Muscle of arm (tissue), 12 donors: ENCODE results near the gene CEACAM1. TPM values are rescaled to one million over a fixed set of nuclear protein-coding genes. Genes with fewer than 3 reads are reported as not detected.
"Not testable (repeated sequence)": the region's sequence is repeated elsewhere in the genome, so short reads cannot be mapped to it uniquely, and the experiment has no call there.

Source experiments
- DNase-seq: peaks from one replicate; pipeline ENCODE4 v3.0.0-alpha.2; 2013
- polyA plus RNA-seq, 12 donors: library from polyadenylated mRNA; unstranded; fragments of 120-200 nt; gene quantifications; one replicate each; pipeline ENCODE4 v1.2.1, GENCODE V29; 2013; ENCODE audit not compliant: insufficient read length in 12 of 12

CEACAM1 gene
- polyA plus RNA-seq, 12 donors, result 1.1 to 20.0 (median 2.0) TPM; not detected in 1

DNA sequence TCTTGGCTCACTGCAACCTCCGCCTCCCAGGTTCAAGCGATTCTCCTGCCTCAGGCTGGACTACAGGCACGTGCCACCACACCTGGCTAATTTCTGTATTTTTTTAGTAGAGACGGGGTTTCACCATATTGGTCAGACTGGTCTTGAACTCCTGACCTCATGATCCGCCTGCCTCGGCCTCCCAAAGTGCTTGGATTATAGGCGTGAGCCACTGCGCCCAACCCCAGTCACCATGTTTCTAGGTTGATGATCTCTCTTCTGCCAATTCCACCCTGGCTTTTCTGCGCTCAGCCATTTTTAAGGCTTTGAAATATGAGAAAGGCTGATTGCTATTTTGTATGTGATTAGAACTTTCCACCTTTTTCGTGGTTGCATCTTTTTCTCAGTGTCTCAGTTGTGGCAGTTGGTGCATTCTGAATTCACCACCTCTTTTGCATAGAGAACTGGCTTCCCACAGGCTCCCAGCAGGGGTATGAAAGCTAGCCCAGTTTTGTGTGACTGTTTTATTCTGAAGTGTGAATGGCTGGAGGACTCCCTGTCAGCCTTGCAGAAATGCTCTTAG lies 15.5 kb downstream of the CEACAM1 start:
- DNase-seq, result no peak

DNA sequence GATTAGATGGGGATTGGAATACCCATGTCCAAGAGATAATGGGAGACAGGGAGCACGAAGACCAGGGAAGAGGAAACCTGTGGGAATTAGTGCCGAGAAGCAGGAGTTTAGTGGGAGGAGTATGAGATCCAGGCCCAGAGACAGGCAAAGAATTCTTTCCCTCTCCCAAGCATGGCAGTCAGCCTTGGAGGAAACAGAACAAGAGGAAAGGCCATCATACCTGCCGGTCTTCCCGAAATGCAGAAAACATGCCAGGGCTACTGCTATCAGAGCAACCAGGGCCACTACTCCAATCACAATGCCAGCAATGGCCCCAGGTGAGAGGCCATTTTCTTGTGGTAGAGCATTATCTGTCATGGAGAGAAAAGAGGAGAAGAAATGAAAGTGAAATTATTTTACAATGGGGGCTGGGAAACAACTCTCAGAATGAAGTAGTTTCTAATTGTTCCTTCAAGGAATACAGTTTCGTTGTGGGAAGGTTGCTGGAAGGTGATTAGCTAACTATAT lies 16.1 kb downstream of the CEACAM1 start:
- DNase-seq, result no peak

DNA sequence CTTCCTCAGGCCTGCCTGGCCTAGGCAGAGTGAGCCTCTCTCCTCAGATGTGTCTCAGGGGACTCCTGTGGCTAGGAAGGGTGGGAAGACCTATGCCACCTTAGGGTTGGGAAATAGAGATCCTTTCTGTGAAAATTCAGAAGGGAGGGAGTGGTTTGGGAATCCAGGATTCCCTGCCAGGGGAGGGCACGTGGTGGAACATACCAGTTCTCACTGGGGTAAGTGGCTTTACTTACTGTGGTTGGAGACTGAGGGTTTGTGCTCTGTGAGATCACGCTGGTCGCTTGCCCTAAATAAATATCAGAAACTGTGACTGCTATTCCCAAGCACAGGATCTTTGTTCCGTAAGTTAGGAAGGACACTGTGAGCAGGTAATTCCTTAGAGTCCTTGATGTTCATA lies 16.9 kb downstream of the CEACAM1 start:
- no peak for DNase-seq

DNA sequence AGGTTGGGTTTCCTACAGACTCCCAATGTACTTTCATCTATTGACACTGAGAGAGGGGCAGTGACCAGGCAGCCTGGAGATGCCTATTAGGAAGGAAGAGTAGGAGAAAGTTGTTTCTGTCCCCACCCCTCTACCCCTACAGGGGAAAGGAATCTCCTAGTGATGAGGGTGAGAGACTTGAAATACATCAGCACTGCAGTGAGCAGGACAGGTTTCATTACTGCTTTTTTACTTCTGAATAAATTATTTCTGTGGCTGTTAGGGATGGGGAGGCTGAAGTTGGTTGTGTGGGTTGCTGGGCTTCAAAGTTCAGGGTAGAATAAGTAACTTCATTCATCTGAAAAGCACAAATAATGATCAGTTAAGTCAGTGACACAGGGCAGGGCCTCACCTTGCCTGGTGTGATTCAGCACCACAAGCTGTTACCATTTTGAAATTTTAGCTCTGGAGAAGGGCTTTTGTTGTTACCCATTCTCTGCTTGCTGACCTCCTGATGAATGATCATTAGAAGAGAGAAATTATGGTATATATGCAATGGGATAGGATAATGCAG lies 19.3 kb downstream of the CEACAM1 start:
- DNase-seq, result no peak

DNA sequence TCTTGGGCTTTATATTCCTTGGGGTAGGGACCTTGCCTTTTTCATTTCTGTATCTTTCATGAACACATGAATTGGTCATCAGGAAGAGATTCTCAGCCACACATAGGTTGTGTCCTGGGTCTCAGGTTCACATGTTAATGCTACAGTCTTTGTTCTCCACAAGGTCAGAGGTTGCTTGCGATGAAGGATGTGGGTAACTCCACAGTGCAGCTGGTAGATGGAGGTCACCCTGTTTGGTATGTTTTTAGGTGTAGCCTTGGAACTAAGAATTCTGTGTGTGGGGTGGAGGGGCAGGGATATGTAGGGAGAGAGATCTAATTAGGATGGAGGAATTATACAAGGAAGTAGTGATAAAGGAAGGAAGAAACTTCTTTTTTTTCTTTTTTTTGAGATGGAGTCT lies 23.2 kb downstream of the CEACAM1 start:
- DNase-seq, result no peak

DNA sequence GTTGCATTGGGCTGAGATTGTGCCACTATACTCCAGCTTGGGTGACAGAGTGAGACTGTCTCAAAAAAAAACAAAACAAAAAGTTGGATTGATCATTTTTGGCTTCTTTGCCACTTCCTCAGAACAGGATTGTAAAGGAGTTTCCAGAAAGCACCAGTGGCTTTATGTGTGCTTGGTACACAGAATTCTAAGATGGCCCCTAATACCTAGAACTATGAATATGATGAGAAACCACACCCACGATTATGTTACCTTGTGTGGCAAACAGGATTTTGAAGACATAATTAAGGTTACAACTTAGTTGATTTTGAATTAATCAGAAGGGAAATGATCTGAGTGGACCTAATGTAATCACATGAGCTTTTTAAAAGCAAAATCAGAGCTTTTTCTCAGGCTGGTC lies 26.5 kb downstream of the CEACAM1 start:
- no peak for DNase-seq

DNA sequence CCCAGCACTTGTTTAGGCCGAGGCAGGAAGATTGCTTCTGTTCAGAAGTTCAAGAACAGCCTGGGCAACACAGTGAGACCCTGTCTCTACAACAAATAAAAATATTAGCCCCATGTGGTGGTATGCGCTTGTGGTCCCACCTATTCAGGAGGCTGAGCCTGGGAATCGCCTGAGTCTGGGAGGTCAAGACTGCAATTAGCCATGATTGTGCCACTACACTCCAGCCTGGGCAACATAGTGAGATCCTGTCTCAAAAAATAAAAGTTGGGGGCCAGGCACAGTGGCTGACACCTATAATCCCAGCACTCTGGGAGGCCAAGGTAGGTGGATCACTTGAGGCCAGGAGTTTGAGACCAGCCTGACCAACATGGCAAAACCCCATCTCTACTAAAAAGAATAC lies 27.0 kb downstream of the CEACAM1 start:
- DNase-seq, result not testable (repeated sequence)

DNA sequence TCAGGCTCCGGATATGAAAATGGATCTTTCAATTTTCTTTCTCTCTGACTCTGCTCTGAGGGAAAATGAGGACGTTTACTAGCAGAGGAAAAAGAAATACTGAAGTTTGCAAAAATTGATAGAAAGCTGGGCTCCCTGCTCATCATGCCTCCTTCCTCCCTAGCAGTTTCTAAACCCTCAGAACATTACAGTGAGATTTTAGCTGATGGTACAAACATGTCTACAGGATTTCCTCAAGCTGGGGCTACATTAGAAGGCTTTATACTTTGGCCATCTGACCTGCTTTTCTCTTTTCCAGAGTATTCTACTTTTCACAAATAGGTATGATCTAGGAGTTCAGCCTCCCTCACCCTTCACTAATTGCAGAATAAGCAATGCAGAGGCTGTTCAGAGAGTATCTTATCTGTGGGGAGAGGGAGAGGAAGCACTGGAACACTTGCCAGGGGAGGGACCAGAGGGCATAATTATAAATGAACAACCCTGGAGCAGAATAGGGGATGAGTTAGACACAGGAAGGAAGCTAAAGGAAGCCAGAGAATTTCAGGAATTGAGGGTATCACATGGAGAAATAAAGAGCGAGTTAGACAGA lies 30.0 kb downstream of the CEACAM1 start:
- no peak for DNase-seq

DNA sequence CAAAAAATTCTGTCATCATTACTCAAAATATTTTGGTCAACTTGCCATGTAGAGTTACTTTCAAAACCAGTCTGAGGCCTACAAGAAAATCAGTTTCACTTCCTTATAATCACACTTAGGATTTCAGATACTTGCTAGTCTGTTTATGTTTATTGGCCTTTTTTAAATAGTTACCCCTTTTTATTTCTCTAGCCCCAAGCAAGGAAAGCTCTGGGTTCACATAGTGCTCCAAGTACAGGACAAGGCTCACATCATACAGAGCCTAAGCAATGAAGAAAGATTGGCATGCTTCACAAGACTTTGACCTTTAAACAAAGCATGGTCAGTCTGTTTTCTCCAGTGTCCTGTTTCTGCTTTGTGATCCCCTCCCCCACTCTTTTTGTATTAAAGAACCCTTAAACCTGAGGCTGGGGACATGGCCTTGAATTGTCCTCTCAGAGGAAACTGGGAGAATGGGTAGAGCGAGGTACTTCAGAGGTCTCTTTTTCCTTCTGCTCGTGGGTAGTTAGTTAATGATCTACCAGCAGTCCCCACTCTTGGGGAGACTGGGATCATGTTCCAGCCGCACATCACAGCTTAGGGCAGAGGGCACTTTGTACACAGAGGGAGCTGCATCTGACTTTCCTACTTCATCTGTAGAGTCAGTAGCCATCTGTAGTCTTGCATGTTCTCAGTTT lies 30.7 kb downstream of the CEACAM1 start:
- DNase-seq, result no peak

DNA sequence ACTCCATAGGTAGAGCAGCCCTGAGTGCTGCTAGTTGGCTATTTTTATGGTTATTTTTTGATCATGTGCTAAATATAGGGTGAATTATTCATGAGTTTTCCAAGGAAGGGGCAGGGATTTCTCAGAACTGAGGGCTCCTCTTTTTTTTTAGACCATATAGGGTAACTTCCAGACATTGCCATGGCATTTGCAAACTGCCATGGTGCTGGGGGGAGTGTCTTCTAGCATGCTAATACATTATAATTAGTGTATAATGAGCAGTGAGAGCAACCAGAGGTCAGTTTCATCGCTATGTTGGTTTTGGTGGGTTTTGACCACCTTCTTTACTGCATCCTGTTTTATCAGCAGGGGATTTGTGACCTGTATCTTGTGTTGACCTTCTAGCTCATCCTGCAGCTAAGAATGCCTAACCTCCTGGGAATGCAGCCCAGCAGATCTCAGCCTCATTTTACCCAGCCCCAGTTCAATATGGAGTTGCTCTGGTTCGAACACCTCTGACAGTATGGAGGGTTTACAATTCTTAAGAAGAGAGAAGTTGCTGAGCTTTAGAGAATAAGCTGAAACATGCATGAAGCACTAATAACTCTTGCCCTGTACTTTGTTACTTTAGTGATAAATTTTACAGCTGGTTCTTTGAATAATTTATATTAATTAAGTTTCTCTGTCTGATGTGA lies 31.7 kb downstream of the CEACAM1 start:
- no peak for DNase-seq

DNA sequence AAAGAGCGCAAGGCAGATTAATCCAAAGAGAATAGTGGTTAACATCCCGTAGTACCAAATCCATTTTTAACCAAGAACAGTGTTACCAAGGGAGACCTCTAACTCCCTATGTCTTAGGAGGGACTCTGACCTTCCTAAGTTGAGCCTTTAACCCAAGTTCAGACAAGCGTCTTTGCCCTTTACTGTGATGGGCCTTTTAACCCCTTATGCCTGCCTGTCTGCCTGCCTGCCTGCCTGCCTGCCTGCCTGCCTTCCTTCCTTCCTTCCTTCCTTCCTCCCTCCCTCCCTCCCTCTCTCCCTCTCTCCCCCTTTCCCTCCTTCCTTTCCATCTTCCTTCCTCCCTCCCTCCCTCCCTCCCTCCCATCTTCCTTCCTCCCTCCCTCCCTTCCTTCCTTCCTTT lies 32.6 kb downstream of the CEACAM1 start:
- DNase-seq, result no peak

DNA sequence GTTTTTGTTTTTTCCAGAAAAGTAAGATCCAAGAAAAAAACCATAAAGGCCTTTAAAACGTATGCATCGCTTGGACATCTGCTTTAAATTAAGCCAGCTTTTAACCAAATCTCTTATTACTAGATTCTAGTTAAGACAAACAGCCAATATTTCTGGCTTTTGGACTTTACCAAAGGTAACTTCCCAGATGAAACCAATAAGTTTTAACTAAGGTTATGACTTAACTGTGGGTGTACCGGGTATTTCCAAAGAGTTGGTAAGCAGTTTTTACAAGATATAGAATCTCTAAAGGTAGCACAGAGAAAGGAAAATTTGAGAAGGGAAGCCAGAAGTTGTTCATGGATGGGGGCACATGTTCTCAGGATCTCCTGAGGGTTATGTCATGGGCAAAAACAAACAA lies 34.0 kb downstream of the CEACAM1 start:
- no peak for DNase-seq

DNA sequence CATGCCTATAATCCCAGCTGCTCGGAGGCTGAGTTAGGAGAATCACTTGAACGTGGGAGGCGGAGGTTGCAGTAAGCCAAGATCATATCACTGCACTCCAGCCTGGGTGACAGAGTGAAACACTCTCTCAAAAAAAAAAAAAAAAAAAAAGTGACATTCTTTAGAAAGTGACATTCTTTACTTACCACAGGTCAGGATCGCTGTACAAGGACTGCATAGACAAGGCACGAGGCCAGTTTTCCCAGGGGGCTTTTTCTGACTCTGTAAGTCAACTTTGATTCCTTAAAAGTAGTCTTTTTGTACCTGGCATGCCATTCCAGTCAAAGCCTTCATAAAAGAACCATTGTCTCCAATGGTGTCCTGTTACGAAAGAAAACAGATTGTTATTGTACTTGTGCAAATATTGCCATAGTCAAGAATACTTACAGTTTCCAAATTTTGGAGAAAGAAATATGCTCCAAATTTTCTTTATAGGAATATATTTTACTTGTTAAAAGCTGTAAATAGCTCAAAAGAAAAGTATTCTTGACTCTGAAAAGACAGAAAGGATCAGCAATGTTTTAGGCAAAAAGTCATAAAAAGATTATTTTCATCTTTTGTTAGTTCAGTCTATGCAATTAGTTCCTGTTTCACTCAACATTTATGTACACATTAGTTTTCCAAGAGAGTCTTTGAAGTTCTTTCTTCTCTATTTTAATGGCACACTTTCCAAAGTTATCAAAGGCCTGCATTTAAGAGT lies 39.3 kb downstream of the CEACAM1 start:
- no peak for DNase-seq

DNA sequence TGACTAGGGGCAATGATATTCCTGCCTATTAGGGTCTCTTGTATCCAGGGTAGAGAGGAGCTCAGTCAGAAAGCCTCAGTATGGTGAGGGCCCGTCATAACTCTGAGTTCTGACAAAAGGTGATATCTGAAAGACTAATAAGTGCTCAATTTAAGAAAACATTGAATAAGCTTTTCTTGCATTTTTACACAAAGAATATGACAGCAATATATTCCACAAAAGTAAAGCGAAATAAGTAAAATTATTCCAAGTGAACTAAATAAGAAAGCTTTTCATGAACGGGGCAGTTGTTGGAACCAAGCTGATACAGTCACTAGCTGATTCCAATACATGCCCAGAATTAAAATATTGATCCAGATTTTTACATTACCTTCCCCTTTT lies 40.5 kb downstream of the CEACAM1 start:
- DNase-seq, result no peak

DNA sequence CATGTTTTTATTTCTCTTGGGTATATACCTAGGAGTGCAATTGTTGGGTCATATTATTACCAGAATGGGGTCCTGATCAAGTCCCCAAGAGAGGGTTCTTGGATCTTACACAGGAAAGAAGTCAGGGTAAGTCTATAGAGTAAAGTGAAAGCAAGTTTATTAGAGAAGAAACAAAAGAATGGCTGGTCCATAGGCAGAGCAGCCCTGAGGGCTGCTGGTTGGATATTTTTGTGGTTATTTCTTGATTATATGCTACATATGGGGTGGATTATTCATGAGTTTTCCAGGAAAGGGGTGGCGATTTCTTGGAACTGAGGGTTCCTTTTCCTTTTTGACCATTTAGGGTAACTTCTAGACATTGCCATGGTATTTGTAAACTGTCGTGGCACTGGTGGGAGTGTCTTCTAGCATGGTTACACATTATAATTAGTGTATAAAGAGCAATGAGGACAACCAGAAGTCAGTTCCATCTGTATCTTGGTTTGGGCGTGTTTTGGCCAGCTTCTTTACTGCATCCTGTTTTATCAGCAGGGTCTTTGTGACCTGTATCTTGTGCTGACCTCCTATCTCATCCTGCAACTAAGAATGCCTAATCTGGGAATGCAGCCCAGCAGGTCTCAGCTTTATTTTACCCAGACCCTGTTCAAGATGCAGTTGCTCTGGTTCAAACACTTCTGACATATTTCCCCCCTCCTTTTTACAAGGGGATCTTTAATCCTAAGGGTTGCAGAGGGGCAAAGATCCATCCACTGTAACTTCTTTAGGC lies 41.1 kb downstream of the CEACAM1 start:
- no peak for DNase-seq

DNA sequence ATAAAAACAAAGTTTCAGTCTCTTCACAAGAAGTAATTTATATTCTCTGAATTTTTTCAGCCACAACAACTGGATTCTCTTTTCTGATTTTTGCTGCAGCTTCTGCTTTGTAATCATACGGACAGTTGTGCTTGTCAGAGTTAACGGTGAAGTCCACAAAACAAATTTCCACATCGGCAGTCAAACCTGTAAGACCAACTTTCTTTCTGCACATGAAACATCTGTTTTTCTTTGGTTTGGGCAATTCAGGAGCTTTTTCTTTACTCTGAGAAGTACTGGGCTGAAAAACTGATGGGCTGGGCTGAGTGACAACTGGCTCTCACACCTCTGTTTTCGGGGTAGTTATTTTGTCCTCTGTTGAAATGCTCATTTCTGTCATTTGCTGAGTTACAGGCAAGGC lies 43.2 kb downstream of the CEACAM1 start:
- DNase-seq, result not testable (repeated sequence)

DNA sequence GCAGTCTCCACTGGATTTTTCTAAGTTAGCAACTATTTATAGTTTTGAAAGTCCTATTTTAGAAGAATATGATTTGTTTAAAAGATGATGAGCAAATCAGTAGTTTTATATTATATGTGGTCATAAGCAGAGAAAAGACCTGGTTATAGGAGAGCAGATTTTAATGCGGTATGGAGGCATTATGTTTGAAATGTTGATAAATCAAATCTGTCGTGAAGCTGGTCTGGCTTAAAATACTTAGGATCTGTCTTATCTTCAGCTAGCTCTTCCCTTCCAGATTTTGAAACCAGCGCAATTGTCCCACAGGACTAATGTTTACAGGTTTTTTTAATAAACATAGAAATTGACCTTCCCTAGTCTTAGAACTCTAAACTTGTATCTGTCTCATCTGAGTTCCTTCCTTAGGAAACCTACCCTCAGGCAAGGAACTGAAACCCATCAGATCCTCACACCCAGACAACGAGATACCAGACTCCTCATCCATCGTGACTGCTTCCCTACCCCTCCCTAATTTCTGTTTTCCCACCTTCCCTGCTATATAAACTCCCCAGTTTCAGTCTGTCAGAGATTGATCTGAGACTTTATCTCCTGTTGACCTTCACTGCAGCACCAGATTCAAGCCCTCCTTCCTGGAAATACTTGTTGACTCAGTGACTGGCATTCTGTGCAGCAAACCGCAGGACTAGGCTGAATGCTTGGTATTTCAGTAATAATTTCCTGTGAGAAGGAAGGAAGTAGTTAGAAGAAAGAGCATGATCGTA lies 47.8 kb downstream of the CEACAM1 start:
- no peak for DNase-seq

DNA sequence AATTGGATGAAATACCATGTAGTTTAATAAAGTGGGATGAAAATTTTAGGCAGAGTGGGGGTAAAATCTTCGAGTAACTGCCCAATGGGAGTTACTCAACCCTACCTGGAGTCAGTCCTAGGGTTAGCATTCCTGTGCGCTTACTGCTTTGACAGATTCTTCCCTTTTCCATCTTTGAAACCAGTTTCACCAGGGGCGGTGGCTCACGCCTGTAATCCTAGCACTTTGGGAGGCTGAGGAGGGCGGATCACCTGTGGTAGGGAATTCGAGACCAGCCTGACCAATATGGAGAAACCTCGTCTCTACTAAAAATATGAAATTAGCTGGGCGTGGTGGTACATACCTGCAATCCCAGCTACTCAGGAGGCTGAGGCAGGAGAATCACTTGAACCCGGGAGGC lies 48.5 kb downstream of the CEACAM1 start:
- DNase-seq, result no peak

DNA sequence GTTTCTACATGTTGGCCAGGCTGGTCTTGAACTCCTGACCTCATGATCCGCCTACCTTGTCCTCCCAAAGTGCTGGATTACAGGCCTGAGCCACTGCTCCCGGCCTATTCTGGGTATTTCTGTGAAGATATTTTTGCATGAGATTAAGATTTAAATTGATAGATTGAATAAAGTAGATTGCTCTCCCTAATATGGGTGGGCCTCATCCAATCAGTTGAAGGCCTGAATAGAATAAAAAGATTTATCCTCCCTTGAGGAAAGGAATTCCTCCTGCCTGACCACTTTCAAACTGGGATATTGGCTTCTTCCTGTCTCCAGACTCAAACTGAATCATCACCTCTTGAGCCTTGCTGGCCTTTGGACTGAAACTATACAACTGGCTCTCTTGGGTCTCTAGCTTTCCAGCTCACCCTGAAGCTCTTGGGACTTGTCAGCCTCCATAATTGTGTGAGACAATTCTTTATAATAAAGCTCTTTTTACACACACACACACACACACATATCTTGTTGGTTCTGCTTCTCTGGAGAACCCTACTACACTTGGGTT lies 49.4 kb downstream of the CEACAM1 start:
- DNase-seq, result no peak

DNA sequence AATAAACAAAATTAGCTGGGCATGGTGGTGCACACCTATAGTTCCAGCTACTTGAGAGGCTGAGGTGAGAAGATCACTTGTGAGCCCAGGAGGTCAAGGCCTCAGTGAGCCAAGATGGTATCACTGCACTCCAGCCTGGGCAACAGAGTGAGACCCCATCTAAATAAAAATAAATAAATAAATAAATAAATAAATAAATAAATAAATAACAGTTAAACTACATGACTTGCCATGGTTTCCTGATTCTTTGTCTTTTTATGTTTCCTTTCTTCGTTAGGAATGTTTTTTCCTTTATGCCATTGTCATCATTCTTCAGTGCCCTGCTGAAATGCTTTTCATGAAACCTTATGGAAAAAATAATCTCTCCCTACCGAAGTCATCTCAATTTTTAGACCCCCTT lies 50.3 kb downstream of the CEACAM1 start:
- DNase-seq, result no peak
